HG03039 (cell line): ENCODE data around the gene GMPR2.

Experiments
- ATAC-seq: cut with Tn5 transposase; IDR thresholded peaks from one replicate; pipeline ENCODE4 v1.9.1; 2021; ENCODE audit warnings: mild to moderate bottlenecking, moderate library complexity; ENCODE audit not compliant: unreplicated experiment

GMPR2 gene

GRCh38 chr14:24281636-24282035, 48.9 kb downstream of the GMPR2 start:
- ATAC-seq = no peak

- no peak for ATAC-seq
These were observed 50.0 kb downstream of the GMPR2 start for GRCh38 chr14:24282736-24283135.

DNA sequence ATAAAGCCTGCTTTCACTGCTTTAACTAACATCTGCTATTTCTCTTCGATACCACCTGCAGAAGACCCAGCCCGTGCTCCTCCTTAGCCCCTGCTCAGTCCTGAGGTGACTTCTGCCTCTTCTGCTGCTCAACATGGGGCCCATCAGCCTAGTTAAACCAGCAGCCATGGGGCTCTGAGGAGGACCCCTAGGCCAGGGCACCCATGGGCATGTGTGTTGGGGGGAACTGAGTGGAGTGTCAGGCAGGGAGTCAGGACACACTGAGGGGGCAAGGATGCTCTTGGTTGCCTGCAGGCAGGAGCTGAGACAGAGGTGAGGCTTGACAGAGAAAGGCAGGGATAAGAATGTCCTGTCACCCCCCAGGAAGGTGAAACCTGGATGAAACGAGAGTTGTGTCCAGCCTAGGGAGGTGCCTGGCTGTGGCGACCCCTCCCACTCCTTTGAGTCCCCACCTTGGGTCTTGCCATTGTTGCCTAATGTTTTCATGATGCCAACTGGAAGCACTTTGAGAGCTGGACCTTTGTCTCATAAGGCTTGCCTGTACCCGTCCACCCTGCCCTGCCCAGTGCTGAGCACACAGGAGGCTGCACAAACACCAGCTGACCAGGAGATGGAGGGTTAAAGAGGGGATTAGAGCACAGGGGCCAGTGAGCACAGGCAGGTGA, 51.2 kb downstream of the GMPR2 start:
- no peak for ATAC-seq

GRCh38 chr14:24284501-24285035, 51.8 kb downstream of the GMPR2 start:
- no peak for ATAC-seq

DNA sequence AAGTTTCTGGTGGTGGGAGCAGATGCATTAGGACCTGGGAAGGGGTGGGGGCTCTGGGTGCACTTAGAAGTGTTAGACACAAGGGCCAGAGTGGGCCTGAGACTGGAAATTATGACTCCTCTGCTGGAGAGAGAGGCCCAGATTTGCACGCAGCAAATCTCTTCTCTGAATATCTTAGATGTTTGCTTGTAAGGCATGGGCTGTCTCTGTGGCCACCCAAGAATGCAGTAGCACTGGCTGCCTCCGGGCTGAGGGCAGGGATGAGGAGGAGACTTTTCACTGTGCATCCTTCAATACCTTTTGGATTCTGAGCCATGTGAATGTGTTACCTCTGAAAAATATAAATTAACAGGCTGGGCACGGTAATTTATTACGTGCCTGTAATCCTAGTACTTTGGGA, 52.6 kb downstream of the GMPR2 start:
- ATAC-seq = no peak

DNA sequence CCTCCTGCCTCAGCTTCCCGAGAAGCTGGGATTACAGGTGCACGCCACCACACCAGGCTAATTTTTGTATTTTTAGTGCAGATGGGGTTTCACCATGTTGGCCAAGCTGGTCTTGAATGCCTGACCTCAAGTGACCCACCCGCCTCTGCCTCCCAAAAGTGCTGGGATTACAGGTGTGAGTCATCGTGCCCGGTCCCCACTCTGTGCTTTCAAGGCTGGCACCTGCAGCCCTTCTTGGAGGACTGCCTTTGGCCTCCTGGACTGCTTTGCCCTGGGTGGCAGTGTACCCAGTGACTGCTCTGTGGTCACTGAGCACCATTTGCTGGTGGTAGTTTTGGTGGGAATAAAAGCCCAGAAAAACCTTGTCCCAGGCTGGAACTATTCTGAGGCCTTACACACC, 54.3 kb downstream of the GMPR2 start:
- no peak for ATAC-seq
